Liver (tissue), 9 donors: Measurements from ENCODE around the gene SMAD6. TPM values are rescaled to one million over a fixed set of nuclear protein-coding genes. Genes with fewer than 3 reads are reported as not detected.

Experiments
- DNase-seq: peaks from one replicate; pipeline ENCODE4 v3.0.0-alpha.2; 2017; ENCODE audit warnings: low spot score
- H3K27ac ChIP-seq, 2 donors: one replicate each; pipeline ENCODE4 v1.7.0; 2013; ENCODE audit warnings: inconsistent platforms in 2 of 2, low read length in 2 of 2, control low read depth in 1 of 2, low read depth in 1 of 2, mild to moderate bottlenecking in 1 of 2
- H3K27me3 ChIP-seq, 4 donors: one replicate each; pipeline versions ENCODE4 v1.6.1 to v1.7.0; 2013; ENCODE audit warnings: low read length in 3 of 4, inconsistent platforms in 1 of 4, mild to moderate bottlenecking in 1 of 4, moderate library complexity in 1 of 4; ENCODE audit not compliant: control insufficient read depth in 4 of 4, insufficient read depth in 4 of 4
- H3K36me3 ChIP-seq, 4 donors: one replicate each; pipeline versions ENCODE4 v1.6.1 to v1.7.0; 2013; ENCODE audit warnings: low read length in 3 of 4, mild to moderate bottlenecking in 3 of 4, low read depth in 1 of 4, moderate library complexity in 1 of 4; ENCODE audit not compliant: control insufficient read depth in 4 of 4, insufficient read depth in 3 of 4
- H3K4me1 ChIP-seq, 4 donors: one replicate each; pipeline versions ENCODE4 v1.6.1 to v1.7.0; 2013; ENCODE audit warnings: low read length in 3 of 4, mild to moderate bottlenecking in 3 of 4, moderate library complexity in 1 of 4; ENCODE audit not compliant: control insufficient read depth in 4 of 4, insufficient read depth in 4 of 4
- H3K4me3 ChIP-seq, 3 donors: one replicate each; pipeline versions ENCODE4 v1.6.1 to v1.7.0; 2013; ENCODE audit warnings: low read length in 3 of 3, control low read depth in 1 of 3, low read depth in 1 of 3, mild to moderate bottlenecking in 1 of 3
- H3K9ac ChIP-seq, 2 donors: one replicate each; pipeline ENCODE4 v1.7.0; 2013; ENCODE audit warnings: low read length in 2 of 2, mild to moderate bottlenecking in 2 of 2, moderate library complexity in 2 of 2, control low read depth in 1 of 2, low read depth in 1 of 2
- H3K9me3 ChIP-seq, 4 donors: one replicate each; pipeline versions ENCODE4 v1.6.1 to v1.7.0; 2013; ENCODE audit warnings: low read length in 3 of 4; ENCODE audit not compliant: control insufficient read depth in 4 of 4
- CTCF ChIP-seq: fragments of 150-350 bp; IDR thresholded peaks from 2 replicates; pipeline ENCODE4 v1.5.1; 2017; ENCODE audit warnings: improper control_type of control experiment, low read depth, low read length; ENCODE audit not compliant: missing input control
- EGR1 ChIP-seq, 2 donors: IDR thresholded peaks; 2 replicates each; pipeline ENCODE4 v1.6.1; 2016 to 2018; ENCODE audit warnings: antibody characterized with exemption in 2 of 2, low read depth in 2 of 2
- FOXA1 ChIP-seq: IDR thresholded peaks from 2 replicates; pipeline ENCODE4 v1.6.1; 2016; ENCODE audit warnings: antibody characterized with exemption
- FOXA2 ChIP-seq: IDR thresholded peaks from 2 replicates; pipeline ENCODE4 v1.6.1; 2016; ENCODE audit warnings: antibody characterized with exemption
- HNF4A ChIP-seq, 2 donors: conservative IDR thresholded peaks; 2 replicates each; pipeline ENCODE4 v1.6.1; 2016; ENCODE audit warnings: antibody characterized with exemption in 2 of 2, mild to moderate bottlenecking in 2 of 2
- HNF4G ChIP-seq: IDR thresholded peaks from 2 replicates; pipeline ENCODE4 v1.6.1; 2016; ENCODE audit warnings: antibody characterized with exemption
- JUND ChIP-seq, 2 donors: IDR thresholded peaks; 2 replicates each; pipeline ENCODE4 v1.6.1; 2016; ENCODE audit warnings: antibody characterized with exemption in 2 of 2
- RAD21 ChIP-seq, 2 donors: IDR thresholded peaks; 2 replicates each; pipeline ENCODE4 v1.6.1; 2016; ENCODE audit warnings: antibody characterized with exemption in 2 of 2, mild to moderate bottlenecking in 2 of 2
- REST ChIP-seq: IDR thresholded peaks from 2 replicates; pipeline ENCODE4 v1.6.1; 2016; ENCODE audit warnings: antibody characterized with exemption, mild to moderate bottlenecking
- RXRA ChIP-seq, 2 donors: IDR thresholded peaks; 2 replicates each; pipeline ENCODE4 v1.6.1; 2017 to 2018; ENCODE audit warnings: antibody characterized with exemption in 2 of 2, mild to moderate bottlenecking in 1 of 2
- SP1 ChIP-seq: IDR thresholded peaks from 2 replicates; pipeline ENCODE4 v1.6.1; 2018; ENCODE audit warnings: antibody characterized with exemption, mild to moderate bottlenecking
- TAF1 ChIP-seq: conservative IDR thresholded peaks from 2 replicates; pipeline ENCODE4 v1.6.1; 2016; ENCODE audit warnings: antibody characterized with exemption, mild to moderate bottlenecking
- YY1 ChIP-seq: IDR thresholded peaks from 2 replicates; pipeline ENCODE4 v1.6.1; 2016; ENCODE audit warnings: antibody characterized with exemption, mild to moderate bottlenecking
- ZBTB33 ChIP-seq: IDR thresholded peaks from 2 replicates; pipeline ENCODE4 v1.6.1; 2016; ENCODE audit warnings: antibody characterized with exemption
- WGBS: extraction: QIAGEN DNeasy Blood & Tissue Kit; methylation state at CpG from one replicate; pipeline ENCODE4 v1.1.7; 2013; 5-methylcytosine and 5-hydroxymethylcytosine counted together
- polyA plus RNA-seq, 2 donors: library from polyadenylated mRNA; stranded (reverse) in 1 of 2; unstranded in 1 of 2; fragments of 200-250 nt in 1 of 2; fragments of >200 nt in 1 of 2; fragmentation: Nextera tagmentation in 1 of 2; extraction: Ambion mirVana in 1 of 2; gene quantifications; one replicate each; pipeline versions ENCODE4 v1.2.1 to v1.2.3, GENCODE V29; 2013 to 2015
- total RNA-seq, 2 donors: library from RNA; depleted of rRNA; stranded (reverse); fragments of >200 nt; gene quantifications; one replicate each; pipeline ENCODE4 v1.2.3, GENCODE V29; 2014
- TF ChIP-seq, protein P1 (sequence below): IDR thresholded peaks from 2 replicates; pipeline ENCODE4 v1.6.1; 2016; ENCODE audit warnings: antibody characterized with exemption
- TF ChIP-seq, protein P2 (sequence below): IDR thresholded peaks from 2 replicates; pipeline ENCODE4 v1.6.1; 2016; ENCODE audit warnings: antibody characterized with exemption
- donor health status: healthy.
- donor health status: healthy.
- donor health status: healthy.
- donor health status: healthy.
- donor health status: healthy.

SMAD6 gene
- total and polyA plus RNA-seq, 4 donors = 1.2 to 15.1 (median 11.0) TPM

GRCh38 chr15:66798426-66799061 is 96.5 kb downstream of the SMAD6 start:
- H3K36me3 ChIP-seq = no peaks in the 10 kb centered on the region
- H3K27ac ChIP-seq = no peak overlapping the region
- H3K4me1 ChIP-seq = no peaks in the 10 kb centered on the region
- H3K27me3 ChIP-seq = no peaks in the 10 kb centered on the region
- TF ChIP-seq TAF1 (no peak), EGR1 (IDR thresholded peaks at IDR 0.05; ENCODE audit: low read depth in 2 of 2) (no peak), HNF4A (conservative IDR thresholded peaks at IDR 0.05) (no peak), FOXA1 (no peak), ZBTB33 (no peak), HNF4G (no peak), REST (no peak), SP1 (no peak), FOXA2 (no peak)
- TF ChIP-seq, protein P1, sequence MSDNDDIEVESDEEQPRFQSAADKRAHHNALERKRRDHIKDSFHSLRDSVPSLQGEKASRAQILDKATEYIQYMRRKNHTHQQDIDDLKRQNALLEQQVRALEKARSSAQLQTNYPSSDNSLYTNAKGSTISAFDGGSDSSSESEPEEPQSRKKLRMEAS = no peak
- WGBS = 93% methylated on average over 10 of the region's 10 CpGs
- H3K9me3 ChIP-seq = no peaks in the 10 kb centered on the region
- no peak overlapping the region for H3K9ac ChIP-seq
- no peak for DNase-seq
- no peak overlapping the region for H3K4me3 ChIP-seq

- Histone ChIP-seq H3K9ac (no peak overlapping the region), H3K27ac (no peak overlapping the region), H3K9me3 (no peaks in the 10 kb centered on the region), H3K27me3 (no peaks in the 10 kb centered on the region), H3K4me3 (no peak overlapping the region), H3K4me1 (no peaks in the 10 kb centered on the region), H3K36me3 (no peaks in the 10 kb centered on the region)
- no peak for TF ChIP-seq EGR1 (IDR thresholded peaks at IDR 0.05; ENCODE audit: low read depth in 2 of 2)
- no peak for TF ChIP-seq RXRA (IDR thresholded peaks at IDR 0.05)
- no peak for TF ChIP-seq SP1
- no peak for TF ChIP-seq FOXA2
- TF ChIP-seq TAF1 = no peak
- TF ChIP-seq YY1 = no peak
- TF ChIP-seq, protein P2, sequence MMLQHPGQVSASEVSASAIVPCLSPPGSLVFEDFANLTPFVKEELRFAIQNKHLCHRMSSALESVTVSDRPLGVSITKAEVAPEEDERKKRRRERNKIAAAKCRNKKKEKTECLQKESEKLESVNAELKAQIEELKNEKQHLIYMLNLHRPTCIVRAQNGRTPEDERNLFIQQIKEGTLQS = no peak
- TF ChIP-seq JUND (IDR thresholded peaks at IDR 0.05) = no peak
- no peak for TF ChIP-seq REST
- no peak for TF ChIP-seq FOXA1
- TF ChIP-seq HNF4A (conservative IDR thresholded peaks at IDR 0.05) = no peak
- TF ChIP-seq RAD21 (IDR thresholded peaks at IDR 0.05) = no peak
- TF ChIP-seq, protein P1 = no peak
- no peak for TF ChIP-seq HNF4G
- TF ChIP-seq ZBTB33 = no peak
- no peak for TF ChIP-seq CTCF
- DNase-seq = no peak
- WGBS = 93% methylated on average over 4 of the region's 4 CpGs
Observed at GRCh38 chr15:66799242-66799641, 97.2 kb downstream of the SMAD6 start.
